Activated effector memory CD4-positive, alpha-beta T cell treated with Interleukin-2 at 50 U/mL for 16 hours (primary cell): ENCODE measurements around the gene GNAQ.

Experiments
- DNase-seq: peaks from one replicate; pipeline ENCODE4 v3.0.0-alpha.2; 2020

GNAQ gene

GRCh38 chr9:77833561-77834429 lies 197.8 kb downstream of the GNAQ start:
- no peak for DNase-seq

- no peak for DNase-seq
Observed at GRCh38 chr9:77832639-77833038, 199.0 kb downstream of the GNAQ start.

DNA sequence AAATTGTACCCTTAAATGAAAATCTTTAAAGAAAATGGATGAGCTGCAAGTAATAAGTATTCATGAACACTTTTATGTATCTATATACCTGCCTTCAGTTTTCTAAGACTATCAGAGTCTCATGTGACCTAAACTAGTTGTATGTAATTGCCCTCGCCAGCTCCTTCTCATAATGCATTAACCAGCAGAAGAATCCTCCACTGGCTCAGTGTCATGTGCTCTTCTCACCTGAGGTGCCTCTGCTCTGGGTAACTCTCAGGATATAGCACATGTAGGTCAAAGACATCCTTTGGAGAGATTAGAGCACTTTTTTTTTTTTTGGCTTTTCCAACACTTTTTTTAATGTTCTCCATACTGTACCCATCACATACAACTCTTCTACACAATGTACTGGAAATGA lies 199.8 kb downstream of the GNAQ start:
- no peak for DNase-seq

GRCh38 chr9:77830618-77831285 lies 200.9 kb downstream of the GNAQ start:
- DNase-seq, result no peak

DNA sequence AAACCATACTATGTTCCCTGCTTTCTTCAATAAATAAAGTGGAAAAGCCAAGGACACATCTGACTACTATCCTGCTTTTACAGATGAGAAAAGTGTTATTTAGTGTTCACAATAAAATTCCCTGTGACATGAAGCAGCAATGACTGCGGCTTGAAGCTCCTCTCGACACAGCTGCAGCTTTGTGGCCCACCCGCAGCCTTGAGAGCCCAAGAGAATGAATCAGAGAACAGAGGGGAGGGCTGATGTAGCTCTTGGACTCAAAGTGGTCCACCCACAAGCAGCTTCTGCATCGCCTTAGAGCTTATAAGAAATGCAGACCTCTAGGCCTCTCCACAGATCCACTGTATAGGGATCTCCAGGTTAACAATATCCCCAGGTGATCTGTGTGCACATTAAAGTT lies 202.2 kb downstream of the GNAQ start:
- no peak for DNase-seq

GRCh38 chr9:77827104-77827784 lies 204.4 kb downstream of the GNAQ start:
- no peak for DNase-seq

DNA sequence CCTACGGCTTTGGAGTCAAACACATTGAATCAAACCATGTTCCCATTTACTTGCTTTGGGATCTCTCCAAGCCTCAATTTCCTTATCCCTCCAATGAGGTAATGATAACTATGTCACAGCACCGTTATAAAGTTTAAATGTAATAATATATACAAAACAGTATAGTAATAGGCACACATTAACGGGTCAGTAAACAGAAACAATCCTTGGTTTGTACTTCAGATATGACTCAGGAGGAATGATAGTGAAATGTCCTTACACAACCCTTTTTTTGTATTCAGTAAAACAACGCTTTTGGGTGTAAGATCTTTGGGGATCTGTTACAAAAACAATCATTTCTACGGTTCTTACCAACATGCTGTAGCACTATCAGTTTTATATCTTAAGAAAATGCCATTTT lies 205.0 kb downstream of the GNAQ start:
- no peak for DNase-seq

DNA sequence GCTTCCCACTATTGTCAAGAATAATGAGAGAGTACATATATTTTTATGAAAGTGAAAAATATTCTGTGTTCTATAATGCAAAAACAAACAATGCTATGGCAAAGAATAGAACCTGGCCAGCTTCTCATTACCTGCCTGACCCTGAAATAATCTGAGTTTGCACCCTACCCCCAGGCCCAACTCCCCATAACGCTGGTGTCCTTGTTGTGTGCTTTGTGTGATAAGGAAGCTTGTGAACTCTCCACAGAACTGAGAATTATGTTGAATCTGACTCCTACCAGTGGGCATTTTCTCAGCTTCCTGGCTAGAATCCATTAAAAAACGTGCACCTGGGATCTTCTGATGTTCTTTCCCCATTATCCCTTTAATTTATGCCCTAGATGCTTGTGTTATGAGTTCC lies 205.5 kb downstream of the GNAQ start:
- no peak for DNase-seq

DNA sequence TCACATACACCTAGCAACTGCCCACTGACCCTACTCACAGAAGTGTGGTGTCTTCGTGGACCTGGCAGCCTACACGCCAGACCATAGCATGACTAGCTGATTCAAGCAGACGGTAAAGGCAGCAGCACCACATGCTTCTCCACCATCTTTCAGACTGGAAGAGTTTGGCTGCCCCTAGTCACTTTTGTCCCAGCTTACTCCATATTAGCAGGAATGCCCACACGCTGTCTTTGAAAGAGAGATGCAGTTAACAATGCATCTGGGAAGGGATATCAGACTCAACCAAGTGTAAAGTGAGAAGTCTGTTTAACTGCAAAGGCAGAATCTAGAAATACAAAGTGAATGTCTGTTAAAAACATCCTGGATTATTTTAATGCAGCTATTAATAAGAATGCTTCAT lies 206.2 kb downstream of the GNAQ start:
- no peak for DNase-seq

GRCh38 chr9:77820293-77820954 lies 211.2 kb downstream of the GNAQ start:
- no peak for DNase-seq

- DNase-seq, result no peak
Observed at GRCh38 chr9:77819657-77820056, 212.0 kb downstream of the GNAQ start.

DNA sequence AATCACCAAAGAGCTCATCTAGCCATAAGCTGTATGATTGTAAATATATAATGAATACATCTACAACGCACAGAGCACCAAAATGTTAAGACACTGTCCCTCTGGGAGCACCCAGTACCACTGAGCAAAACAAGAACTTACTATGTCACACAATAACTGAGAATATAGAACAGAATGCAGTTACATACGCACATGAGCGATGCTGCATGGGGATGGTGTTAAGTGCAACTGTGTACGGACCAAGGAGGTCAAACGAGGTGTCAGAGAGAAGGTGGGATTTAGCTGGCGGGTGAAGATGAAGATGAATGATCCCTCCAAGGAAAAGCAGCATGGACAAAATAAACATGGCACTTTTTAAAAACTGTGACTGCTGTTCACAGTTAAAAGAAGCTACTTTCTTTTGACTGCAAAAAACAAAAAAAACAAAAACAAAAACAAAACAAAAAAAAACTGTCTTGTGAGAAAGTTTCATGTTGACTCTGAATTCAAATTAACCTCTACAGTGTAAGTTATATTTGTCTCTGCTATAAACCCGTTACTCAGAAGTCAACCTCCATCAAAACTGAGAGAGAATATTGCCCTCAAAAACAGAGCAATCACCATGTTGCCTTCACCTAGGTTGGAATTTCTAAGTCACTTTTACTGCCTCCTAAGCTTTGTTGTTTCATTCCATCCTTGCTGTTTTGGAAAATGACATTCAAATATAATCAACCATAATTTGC lies 213.9 kb downstream of the GNAQ start:
- no peak for DNase-seq

DNA sequence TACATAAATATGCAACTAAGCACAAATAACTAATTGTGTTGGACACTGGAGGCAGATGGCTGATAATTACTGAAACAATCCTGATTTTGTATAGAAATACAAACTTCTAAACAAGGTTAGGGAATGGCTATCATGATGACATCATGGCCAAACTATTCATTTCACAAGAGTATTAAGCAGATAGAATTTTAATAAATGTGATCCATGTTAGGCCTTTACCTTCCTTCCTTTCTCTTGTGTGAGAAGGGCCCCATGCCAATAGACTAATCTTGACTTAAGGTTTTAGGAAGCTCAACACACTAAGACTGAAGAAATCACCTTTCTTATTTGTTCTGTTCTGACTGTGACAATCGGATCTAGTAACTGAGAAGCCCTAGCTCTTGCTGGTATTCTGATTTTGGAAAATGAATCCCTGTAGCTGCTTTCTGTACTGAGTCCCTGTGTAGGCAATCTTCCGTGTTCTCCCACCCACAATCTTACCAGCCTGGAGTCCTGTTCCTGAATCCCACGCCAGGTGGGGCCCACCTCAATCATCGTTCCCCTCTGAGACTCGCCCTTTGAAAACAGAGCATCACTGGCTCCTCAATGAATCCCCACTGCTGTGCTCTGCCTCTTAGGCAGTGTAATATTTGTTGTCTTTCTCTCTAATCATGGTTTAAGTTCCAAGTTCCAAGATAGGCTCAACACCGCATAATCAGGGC lies 214.8 kb downstream of the GNAQ start:
- DNase-seq, result no peak

- no peak for DNase-seq
Observed at GRCh38 chr9:77815260-77815659, 216.4 kb downstream of the GNAQ start.

DNA sequence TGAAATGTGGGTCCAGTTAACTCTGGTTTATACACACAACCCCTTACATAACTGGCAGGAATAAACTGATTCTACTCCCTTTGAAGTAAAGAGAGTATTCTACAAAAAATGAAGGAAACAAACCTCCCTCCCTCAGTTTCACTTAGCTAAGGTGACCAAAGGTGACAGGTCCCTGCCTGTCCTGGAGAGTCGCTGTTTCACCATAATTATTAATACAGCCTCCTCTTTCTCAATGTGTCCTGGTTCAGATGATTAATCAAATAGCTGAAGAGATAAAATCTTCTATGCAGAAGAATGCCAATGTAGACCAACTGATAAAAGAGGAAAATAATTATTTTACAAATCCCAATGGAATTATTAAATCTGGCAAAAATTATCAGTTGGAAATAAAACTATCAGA lies 219.8 kb downstream of the GNAQ start:
- no peak for DNase-seq

GRCh38 chr9:77810637-77811119 lies 220.9 kb downstream of the GNAQ start:
- no peak for DNase-seq

DNA sequence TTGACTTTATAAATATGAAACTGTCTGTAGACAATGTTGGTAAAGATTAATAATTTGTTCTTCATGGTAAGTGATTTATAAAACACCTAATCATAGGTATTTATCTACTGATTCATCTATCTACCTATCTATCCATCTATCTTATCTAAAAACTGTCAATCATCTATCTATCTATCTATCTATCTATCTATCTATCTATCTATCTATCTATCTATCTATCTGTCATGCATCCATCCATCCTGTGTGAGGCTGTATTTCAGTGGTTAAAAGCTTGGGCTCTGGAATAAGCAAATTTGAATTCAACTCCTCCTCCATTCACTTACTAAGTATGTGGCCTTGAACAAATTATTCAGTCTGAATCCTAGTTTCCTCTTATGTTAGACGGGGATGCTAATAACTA lies 221.6 kb downstream of the GNAQ start:
- DNase-seq, result no peak

DNA sequence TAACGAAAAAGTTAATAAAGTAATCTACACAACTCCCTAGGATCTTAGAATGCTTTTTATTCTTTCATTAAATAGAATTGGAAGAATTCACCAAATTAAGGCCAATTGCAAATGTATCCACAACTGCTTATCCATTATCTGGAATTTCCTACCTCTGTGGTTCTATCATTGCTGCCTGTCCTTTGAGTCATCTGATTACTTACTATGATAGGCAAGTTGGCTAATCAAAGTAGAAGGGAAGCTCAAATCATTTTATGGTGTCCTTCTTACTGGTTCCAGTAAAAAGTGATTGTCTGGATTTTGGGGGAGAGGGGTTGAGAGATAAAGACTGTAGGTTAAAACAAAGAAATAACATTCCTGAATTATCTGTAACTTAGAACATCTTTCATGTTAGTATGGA lies 222.1 kb downstream of the GNAQ start:
- no peak for DNase-seq

GRCh38 chr9:77808751-77809081 lies 222.9 kb downstream of the GNAQ start:
- DNase-seq, result no peak

DNA sequence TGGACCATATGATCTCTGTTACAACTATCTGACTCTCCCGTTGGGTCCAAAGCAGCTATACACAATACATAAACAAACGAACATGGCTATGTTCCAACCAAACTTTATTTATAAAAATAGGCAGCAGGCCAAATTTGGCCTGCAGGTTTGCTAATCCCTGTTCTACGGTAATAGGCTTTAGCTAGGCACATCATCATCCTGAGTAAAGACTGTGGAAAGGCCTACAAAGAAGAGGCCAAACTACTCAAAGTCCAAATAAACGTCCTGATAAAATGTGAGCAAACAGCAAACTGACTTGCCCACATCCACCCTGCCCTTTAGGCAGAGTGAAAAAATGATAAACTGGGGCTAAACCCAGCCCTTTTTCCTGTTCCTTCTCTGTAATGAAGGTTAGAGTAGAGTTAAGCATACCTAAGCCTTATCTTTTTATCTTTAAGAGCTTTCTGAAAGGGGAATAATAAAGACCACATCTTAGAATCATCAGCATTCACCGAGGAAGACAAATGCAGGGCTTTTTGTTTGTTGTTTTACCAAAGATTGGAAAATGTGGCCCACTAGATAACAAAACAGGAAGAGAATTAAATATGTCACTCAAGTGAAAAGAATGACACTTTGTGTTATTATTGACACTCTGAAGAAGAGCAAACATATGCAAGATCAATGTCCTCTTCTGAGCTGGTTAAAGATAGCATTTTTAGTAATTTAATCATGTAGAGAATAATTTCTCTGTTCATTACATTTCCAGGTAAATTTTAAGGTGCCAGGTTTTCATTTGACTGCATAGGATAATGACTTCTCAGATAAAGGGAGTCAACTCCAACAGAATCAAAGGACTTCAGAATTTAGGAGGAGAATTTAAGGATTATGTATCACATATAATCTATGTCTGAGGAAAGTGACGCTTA lies 223.5 kb downstream of the GNAQ start:
- no peak for DNase-seq

GRCh38 chr9:77807281-77807683 lies 224.3 kb downstream of the GNAQ start:
- DNase-seq, result no peak
